Activated CD8-positive, alpha-beta memory T cell treated with anti-CD3 and anti-CD28 coated beads for 36 hours (primary cell): ENCODE data around the gene KCNK3. TPM values are rescaled to one million over a fixed set of nuclear protein-coding genes. Genes with fewer than 3 reads are reported as not detected.
"Not testable (repeated sequence)": the region's sequence is repeated elsewhere in the genome, so short reads cannot be mapped to it uniquely, and the experiment has no call there.

Source experiments
- CTCF ChIA-PET: fragments of 350-600 bp; sonication (Branson Sonifier 250); formaldehyde crosslinking; loops from one replicate; lab custom pipeline; 2021; ENCODE audit warnings: antibody characterized with exemption; lab: Charles Lee
- POLR2A ChIA-PET: fragments of 350-600 bp; sonication (Branson Sonifier 250); formaldehyde crosslinking; loops from one replicate; lab custom pipeline; 2021; ENCODE audit warnings: antibody characterized with exemption; lab: Charles Lee
- total RNA-seq, 2 experiments: library from RNA; stranded (reverse); gene quantifications; one replicate each; pipeline ENCODE4 v1.2.3, GENCODE V29; 2021

Gene KCNK3
- total RNA-seq, 2 experiments from 2014 or later, result not detected

DNA sequence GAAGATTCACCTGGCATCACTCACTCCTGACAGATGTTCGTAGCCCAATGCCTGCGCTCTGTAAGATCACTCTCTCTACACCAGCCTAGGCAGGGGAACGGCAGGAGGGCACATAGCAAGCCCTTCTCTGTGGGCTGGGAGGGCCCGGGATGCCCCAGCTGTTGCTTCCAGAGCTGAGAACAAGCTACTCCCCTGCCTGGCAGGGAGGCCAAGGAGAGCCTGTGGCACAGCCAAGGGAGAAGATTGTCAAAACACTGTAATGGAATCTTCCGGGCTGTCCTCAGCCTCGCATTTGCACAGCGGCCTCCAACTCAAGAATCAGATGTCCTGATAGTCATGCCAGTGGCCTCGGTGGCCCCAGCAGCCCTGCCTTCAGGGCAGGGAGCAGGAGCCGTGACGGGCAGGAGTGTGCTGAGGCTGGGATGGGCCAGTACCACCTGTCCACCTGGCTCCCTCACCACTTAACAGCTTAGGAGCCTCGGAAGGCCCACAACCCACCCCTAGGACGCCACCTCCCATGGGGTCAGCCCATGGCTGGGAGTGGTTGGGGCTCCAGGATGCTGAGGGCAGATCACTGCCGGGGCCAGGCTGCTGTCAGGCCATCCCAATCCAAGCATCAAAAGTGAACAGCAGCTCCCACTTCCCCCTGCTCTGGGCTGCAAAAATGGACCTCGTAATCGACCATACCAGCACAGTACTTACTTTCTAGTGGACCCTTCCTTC is 49.7 kb downstream of the KCNK3 start:
- ChIA-PET CTCF (interaction anchor here (0.6 kb wide), 1 partner anchor 144 kb away, joined by 3 read pairs; no protein-coding TSS in a partner anchor), POLR2A (no interaction called here)

DNA sequence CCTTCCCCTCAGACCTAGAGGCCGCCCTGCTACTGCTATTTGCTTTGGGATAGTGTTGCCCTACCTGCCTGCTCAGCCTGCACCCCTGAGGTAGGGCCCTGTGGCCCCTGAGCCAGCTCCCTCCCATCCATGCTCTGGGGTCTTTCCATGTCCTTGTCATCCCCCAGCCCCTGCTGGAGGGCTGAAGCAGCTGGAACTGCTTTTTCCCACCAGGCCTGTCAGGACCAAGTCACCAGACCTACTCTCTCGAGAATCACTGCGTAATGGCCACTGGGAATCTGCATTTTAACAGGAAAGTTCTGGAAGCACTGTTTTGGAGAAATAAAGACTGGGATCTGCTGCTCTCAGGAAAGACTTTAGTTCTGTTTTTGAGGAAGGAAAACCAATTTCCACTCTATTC is 51.3 kb downstream of the KCNK3 start:
- CTCF ChIA-PET, result interaction anchor here (0.7 to 1.3 kb wide), 3 partner anchors 19 to 253 kb away, joined by 3 read pairs; no protein-coding TSS in a partner anchor

GRCh38 chr2:26744953-26745352 is 52.4 kb downstream of the KCNK3 start:
- POLR2A ChIA-PET, result interaction anchor here (0.7 kb wide), 1 partner anchor 141 kb away, joined by 3 read pairs; no protein-coding TSS in a partner anchor
- CTCF ChIA-PET, result interaction anchor here (0.9 to 4.7 kb wide), 6 partner anchors 18 to 154 kb away, joined by 3 to 19 read pairs (median 4); no protein-coding TSS in a partner anchor

More for the DNA sequence above, 51.3 kb downstream of the KCNK3 start:
- POLR2A ChIA-PET, result no interaction called here

DNA sequence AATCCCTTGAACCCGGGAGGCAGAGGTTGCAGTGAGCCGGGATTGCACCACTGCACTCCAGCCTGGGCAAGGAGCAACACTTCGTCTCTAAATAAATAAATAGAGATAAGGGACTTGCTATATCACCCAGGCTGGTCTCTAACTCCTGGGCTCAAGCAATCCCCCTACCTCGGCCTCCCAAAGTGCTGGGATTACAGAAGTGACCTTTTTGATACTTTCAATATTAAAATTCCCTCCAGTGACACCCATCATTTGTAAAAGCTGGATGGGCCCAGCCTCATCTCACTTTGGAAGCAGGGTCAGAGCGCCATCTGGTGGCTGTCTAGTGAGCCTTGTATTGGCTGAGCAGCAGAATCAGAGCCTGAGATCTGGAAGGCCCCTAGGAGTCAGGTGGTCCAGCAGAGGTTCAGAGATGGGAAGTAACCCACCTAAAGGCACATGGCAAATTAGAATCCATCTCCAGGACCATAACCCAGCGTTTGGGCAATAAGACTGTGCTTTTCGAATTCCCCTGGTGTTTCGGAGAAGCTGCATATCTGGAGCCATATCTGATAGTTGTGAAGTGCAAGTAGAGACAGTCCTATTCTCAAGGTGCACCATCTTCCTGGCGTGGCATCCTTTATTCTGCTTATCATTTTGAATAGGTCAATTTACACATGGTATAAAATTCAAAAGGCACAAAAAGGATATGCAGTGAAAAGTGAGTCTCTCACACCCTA is 53.2 kb downstream of the KCNK3 start:
- ChIA-PET POLR2A (no interaction called here), CTCF (interaction anchor here (0.5 to 4.7 kb wide), 9 partner anchors 12 to 459 kb away, joined by 3 to 19 read pairs (median 3); partner anchors contain the start of gene KCNK3)

DNA sequence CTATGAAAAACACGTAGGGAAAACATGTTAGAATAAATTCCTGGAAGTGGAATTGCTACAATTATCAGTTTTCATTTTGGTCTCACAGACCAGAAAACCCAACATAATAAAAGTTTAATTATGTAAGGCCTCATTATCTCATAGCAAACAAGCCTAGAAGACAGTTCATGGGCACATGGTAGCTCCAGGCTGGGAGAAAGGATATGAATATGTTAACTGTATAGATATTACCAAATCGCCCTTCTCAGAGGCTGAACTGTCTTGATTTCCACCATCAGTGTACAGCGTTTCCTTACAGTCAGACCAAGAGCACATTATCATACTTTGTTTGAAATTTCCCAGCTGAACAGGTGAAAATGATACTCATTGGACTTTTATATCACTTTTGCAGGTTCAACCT is 54.4 kb downstream of the KCNK3 start:
- ChIA-PET POLR2A (no interaction called here), CTCF (interaction anchor here (1.5 to 4.7 kb wide), 3 partner anchors 141 to 169 kb away, joined by 4 to 19 read pairs (median 6); no protein-coding TSS in a partner anchor)

DNA sequence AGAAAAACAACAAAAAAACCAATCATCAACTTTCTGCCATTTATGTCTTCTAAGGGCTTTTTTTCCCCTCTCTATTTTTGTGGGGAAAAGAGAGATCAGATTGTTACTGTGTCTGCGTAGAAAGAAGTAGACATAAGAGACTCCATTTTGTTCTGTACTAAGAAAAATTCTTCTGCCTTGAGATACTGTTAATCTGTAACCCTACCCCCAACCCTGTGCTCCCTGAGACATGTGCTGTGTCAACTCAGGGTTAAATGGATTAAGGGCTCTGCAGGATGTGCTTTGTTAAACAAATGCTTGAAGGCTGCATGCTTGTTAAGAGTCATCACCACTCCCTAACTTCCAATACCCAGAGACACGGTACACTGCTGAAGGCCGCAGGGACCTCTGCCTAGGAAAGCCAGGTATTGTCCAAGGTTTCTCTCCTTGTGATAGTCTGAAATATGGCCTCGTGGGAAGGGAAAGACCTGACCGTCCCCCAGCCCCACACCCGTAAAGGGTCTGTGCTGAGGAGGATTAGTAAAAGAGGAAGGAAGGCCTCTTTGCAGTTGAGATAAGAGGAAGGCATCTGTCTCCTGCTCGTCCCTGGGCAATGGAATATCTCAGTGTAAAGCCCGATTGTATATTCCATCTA is 57.4 kb downstream of the KCNK3 start:
- CTCF ChIA-PET, POLR2A ChIA-PET: not testable (repeated sequence)

DNA sequence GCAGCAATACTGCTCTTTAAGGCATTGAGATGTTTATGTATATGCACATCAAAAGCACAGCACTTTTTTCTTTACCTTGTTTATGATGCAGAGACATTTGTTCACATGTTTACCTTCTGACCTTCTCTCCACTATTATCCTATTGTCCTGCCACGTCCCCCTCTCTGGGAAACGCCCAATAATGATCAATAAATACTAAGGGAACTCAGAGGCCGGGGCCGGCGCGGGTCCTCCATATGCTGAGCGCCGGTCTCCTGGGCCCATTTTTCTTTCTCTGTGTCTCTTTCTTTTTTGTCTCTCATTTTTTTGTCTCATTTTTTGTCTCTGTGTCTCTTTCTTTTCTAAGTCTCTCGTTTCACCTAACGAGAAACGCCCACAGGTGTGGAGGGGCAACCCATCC is 57.9 kb downstream of the KCNK3 start:
- POLR2A ChIA-PET, CTCF ChIA-PET: not testable (repeated sequence)

GRCh38 chr2:26752656-26753055 is 60.1 kb downstream of the KCNK3 start:
- ChIA-PET CTCF (no interaction called here), POLR2A (no interaction called here)

DNA sequence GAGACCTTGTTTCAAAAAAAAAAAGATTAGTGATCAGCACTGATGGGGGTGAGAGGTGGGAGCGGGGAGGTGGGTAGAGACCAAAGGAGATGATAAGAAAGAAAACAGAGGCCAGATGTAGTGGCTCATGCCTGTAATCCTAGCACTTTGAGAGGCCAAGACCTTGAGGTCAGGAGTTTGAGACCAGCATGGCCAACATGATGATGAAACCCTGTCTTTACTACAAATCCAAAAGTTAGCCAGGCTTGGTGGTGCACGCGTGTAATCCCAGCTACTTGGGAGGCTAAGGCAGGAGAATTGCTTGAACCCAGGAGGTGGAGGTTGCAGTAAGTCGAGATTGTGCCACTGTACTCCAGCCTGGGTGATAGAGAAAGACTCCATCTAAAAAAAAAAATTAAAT is 62.0 kb downstream of the KCNK3 start:
- ChIA-PET POLR2A (interaction anchor here (0.7 kb wide), 1 partner anchor 15 kb away, joined by 3 read pairs; no protein-coding TSS in a partner anchor), CTCF (no interaction called here)

- POLR2A ChIA-PET, result interaction anchor here (0.7 kb wide), 1 partner anchor 15 kb away, joined by 3 read pairs; no protein-coding TSS in a partner anchor
Observed at GRCh38 chr2:26754972-26755670, 62.6 kb downstream of the KCNK3 start.

DNA sequence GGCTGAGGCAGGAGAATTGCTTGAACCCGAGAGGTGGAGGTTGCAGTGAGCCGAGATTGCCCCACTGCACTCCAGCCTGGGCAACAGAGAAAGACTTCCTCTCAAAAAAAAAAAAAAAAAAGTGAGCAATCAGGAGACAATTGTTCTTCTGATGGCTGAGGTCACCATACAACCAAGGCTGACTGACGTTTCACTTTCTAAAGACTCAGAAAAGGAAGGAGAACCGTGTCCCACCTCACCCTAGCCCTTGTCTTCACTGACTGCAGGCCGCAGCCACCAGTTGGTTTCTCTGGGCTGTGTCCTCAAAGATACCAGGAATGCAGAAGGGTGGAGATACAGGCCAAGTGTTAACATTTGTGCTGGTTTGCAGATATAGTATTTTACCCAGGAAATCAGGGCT is 63.8 kb downstream of the KCNK3 start:
- CTCF ChIA-PET, result no interaction called here
- POLR2A ChIA-PET, result no interaction called here

More at GRCh38 chr2:26754972-26755670, 62.6 kb downstream of the KCNK3 start:
- CTCF ChIA-PET, result no interaction called here

DNA sequence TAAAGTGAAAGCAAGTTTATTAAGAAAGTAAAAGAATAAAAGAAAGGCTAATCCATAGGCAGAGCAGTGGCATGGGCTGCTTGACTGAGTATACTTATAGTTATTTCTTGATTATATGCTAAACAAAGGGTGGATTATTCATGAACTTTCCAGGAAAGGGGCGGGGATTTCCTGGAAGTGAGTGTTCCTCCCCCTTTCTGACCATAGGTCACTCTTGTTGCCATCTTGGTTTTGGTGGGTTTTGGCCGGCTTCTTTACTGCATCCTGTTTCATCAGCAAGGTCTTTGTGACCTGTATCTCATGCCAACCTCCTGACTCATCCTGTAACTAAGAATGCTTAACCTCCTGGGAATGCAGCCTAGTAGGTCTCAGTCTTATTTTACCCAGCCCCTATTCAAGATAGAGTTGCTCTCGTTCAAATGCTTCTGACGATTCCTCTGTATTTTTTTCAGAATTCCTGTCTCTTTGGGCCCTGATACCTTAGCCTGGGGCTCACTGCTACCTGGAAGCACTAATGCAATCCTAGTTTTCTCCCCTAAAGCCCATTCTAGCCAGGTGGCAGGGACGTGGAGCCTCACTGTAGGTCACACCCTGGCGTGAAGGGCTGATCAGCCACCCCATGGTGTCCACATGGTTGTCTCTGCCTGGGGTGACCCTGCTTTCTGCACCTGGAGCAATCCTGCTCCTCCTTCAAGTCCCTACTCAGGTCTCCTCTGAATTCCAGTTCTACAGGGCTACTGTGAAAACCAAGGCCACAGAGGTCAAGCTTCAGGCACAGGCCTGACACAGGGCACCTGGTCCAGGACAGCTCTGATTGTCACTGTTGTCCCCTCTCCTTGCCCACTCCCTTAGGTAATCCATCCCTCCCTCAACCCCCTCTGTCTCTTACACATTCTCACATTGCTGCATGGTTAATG is 65.6 kb downstream of the KCNK3 start:
- ChIA-PET CTCF (interaction anchor here (1.2 kb wide), 1 partner anchor 12 kb away, joined by 3 read pairs; no protein-coding TSS in a partner anchor), POLR2A (no interaction called here)

DNA sequence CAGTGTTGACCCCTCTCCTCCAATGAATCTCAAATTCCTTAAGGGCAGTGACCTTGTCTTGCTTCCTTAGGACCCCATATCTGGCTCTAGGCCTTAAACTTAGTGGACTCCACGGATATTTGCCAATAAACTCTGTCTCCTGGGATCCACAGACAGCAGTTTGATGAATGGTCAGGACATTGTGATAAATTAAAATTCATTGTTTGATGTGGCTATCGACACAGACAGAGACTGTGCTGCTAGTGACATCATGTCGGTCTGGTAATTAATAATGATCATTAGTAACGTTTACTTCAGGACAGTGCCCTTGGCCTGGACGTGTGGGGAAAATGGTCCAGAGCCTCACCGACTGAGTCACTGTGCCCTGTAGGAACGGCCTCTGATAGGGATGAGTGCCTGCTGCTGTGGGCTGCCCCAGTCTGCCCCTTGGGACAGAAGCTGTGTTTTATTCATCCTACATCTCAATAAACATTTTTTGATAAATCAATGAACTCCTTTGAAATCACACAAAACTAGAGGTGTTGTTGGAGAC is 66.3 kb downstream of the KCNK3 start:
- ChIA-PET POLR2A (no interaction called here), CTCF (no interaction called here)

DNA sequence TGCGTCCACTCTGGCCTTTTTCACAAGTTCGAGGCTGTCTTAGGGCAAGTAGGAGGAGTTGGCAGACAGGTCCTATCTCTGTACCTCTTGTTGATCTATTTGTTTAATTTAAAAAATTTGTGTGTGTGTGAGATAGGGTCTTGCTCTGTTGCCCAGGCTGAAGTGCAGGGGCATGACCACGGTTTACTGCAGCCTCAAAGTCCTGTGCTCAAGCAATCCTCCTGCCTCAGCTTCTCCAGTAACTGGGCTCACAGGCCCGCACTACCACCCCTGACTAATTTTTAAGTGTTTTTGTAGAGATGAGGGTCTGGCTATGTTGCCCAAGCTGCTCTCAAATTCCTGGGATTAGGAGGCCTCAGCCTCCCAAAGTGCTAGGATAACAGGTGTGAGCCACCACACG is 67.3 kb downstream of the KCNK3 start:
- CTCF ChIA-PET, result no interaction called here

DNA sequence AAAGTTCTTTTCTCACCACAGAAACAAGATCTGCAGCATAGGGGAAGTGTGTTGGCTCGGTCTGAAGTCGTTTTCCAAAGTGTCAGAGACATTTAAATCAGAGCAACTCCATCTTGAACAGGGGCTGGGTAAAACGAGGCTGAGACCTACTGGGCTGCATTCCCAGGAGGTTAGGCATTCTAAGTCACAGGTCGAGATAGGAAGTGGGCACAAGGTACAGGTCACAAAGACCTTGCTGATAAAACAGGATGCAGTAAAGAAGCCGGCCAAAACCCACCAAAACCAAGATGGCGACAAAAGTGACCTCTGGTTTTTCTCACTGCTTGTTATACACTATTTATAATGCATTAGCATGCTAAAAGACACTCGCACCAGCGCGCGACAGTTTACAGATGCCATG is 68.5 kb downstream of the KCNK3 start:
- POLR2A ChIA-PET, CTCF ChIA-PET: not testable (repeated sequence)

More for the DNA sequence above, 67.3 kb downstream of the KCNK3 start:
- POLR2A ChIA-PET, result no interaction called here

DNA sequence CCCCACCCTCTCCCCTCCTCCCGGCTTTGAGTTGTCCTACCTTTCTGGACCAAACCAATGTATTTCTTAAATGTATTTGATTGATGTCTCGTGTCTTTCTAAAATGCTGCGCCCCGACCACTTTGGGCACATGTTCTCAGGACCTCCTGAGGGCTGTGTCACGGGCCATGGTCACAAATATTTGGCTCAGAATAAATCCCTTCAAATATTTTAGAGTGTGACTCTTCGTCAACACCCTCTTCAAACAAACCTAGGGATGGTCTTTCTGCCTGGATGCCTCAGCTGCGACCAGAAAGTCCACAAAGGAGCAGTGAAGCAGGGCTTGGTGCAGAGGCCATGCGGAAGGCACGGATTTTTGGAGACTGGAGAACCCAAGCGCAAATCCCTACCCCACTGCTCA is 70.5 kb downstream of the KCNK3 start:
- CTCF ChIA-PET, result interaction anchor here (1.1 kb wide), 1 partner anchor 19 kb away, joined by 3 read pairs; no protein-coding TSS in a partner anchor
- POLR2A ChIA-PET, result interaction anchor here (0.7 kb wide), 1 partner anchor 49 kb away, joined by 3 read pairs; no protein-coding TSS in a partner anchor

DNA sequence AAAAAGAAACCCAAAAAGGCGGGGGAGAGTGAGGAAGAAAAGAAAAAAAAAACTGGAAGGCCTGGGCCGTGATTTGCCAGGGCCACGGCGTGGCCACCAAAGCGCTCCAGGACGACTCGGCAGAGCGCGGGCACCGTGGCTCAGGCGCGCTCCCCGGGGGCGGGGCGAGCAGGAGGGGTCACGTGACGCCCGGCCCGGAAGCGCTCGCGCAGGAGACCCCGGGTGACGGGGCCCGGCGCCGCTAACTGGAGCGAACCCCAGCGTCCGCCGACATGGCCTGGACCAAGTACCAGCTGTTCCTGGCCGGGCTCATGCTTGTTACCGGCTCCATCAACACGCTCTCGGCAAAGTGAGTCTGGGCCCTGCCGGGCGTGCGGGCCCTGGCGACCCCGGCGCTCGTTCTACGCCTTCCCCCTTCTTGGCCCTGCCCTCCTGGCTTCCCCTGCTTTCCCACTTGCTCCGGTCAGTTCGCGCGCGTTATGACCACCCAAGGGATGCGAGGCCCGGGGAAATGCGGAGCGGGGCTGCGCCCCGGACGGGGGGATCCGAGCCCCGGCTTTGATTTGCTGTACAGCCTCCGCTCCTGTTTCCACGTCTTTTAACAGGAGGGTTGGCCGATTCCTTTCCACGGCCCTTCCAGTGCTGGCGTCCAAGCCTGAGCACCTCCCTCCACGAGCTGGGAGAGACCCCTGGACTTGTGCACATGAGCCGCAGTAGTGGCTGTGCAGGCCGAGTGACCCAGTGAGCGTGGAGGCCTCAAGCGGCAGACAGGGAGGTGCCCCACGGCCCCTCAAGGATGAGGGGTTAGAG is 71.8 kb downstream of the KCNK3 start, which contains the start of gene SLC35F6:
TSS of gene SLC35F6 (plus strand) at position 207 of the 810 bp plus-strand sequence. CDS start at position 273, 66 bp downstream.
- POLR2A ChIA-PET, result no interaction called here
- CTCF ChIA-PET, result interaction anchor here (1.3 kb wide), 1 partner anchor 178 kb away, joined by 3 read pairs; no protein-coding TSS in a partner anchor
